22Rv1 (cell line): ENCODE data around the gene SLC26A6.

Experiments
- CTCF ChIP-seq: fragments of 450-650 bp; IDR thresholded peaks from 2 replicates; pipeline ENCODE4 v1.5.1; 2017; ENCODE audit warnings: mild to moderate bottlenecking
- ZFX ChIP-seq: fragments of 450-650 bp; IDR thresholded peaks from 2 replicates; pipeline ENCODE4 v1.6.1; 2017; ENCODE audit warnings: antibody characterized with exemption, borderline replicate concordance

GRCh38 chr3:48599509-48600285 is 35.6 kb downstream of the SLC26A6 start:
- TF ChIP-seq CTCF (no peak), ZFX (no peak)
